SH-SY5Y (cell line): ENCODE data around the gene NCAN.

Source experiments
- GATA2 ChIP-seq: IDR thresholded peaks from 2 replicates; pipeline ENCODE4 v1.6.1; 2011; ENCODE audit warnings: mild to moderate bottlenecking, low read depth, low read length
- GATA3 ChIP-seq: IDR thresholded peaks from 2 replicates; pipeline ENCODE4 v1.6.1; 2011; ENCODE audit warnings: low read depth, mild to moderate bottlenecking, low read length, moderate library complexity

DNA sequence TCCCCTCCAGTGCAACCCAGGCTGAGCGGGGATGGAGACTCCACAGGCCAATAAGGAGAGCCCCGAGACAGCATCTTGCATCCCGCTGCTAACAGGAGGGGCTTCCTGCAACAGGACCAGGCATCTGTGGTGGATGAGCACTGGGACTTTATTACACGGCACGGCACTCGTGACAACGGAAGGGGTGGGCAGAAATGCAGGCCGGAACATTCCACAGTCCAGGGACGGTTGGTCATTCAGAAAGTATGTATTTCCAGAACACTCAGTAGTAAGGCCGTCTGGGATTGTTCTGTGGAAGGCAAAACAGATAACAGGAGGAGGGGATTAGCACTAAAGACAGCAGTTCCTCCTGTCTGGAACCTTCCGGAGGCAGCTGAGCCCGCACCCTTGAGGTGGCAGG lies 64.6 kb downstream of the NCAN start:
- TF ChIP-seq GATA2 (no peak), GATA3 (no peak)
